Ramos (cell line): ENCODE results near the gene E4F1.
"Not testable (repeated sequence)": the region's sequence is repeated elsewhere in the genome, so short reads cannot be mapped to it uniquely, and the experiment has no call there.

Source experiments
- in situ Hi-C: fragments of 300-500 bp; cut with MboI; formaldehyde crosslinking; loops from one replicate; pipeline ENCODE4 v1.14.3; 2022; ENCODE audit warnings: low sequenced_read_pairs; ENCODE audit not compliant: unreplicated experiment

E4F1 gene

DNA sequence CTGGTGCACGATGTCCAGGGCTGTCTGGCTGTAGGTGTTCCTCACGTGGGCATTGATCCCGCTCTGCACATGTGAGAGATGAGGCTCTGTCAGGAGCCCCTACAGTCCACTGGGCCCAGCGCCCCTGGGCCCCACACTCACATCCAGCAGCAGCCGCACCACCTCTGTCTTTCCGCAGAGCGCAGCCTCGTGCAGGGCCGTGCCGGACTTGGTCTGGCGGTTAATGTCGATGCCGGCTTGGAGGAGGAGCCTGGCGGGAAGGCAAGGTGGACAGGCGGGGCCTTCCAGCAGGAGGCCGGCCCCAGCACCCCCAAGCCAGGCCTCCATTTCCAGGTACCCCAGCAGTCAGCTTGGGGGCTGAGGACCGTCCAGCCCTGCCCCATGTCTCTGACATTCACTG is 36.2 kb upstream of the E4F1 start:
- in situ Hi-C loops: no loop called here

GRCh38 chr16:2188395-2188794 is 35.0 kb upstream of the E4F1 start:
- in situ Hi-C loops: no loop called here

DNA sequence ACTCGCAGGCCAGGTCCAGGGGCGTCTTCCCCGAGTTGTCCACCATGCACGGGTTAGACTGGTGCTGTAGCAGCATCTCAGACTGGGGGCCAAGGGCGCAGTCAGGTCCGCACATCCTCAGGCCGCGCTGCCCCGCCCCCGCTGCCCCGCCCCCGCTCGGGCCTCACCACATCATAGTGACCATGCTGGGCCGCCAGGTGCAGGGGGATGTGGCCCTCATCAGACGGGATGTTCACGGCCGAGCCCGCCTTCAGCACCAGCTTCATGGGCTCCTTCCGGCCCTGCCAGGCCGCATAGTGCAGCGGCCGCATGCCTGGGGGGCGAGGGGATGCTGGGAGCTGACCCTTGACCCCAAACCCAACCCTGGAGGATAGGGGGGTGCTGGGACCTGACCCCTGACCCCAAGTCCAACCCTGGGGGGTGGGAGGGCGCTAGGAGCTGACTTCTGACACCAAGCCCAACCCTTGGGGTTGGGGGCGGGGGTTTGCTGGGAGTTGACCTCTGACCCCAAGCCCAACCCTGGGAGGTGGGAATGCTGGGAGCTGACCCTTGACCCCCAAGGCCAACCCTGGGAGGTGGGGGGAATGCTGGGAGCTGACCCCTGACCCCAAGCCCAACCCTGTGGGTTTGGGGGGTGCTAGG is 34.0 kb upstream of the E4F1 start:
- in situ Hi-C loops: no loop called here

- in situ Hi-C loops: no loop called here
Observed at GRCh38 chr16:2190002-2190658, 33.3 kb upstream of the E4F1 start.

DNA sequence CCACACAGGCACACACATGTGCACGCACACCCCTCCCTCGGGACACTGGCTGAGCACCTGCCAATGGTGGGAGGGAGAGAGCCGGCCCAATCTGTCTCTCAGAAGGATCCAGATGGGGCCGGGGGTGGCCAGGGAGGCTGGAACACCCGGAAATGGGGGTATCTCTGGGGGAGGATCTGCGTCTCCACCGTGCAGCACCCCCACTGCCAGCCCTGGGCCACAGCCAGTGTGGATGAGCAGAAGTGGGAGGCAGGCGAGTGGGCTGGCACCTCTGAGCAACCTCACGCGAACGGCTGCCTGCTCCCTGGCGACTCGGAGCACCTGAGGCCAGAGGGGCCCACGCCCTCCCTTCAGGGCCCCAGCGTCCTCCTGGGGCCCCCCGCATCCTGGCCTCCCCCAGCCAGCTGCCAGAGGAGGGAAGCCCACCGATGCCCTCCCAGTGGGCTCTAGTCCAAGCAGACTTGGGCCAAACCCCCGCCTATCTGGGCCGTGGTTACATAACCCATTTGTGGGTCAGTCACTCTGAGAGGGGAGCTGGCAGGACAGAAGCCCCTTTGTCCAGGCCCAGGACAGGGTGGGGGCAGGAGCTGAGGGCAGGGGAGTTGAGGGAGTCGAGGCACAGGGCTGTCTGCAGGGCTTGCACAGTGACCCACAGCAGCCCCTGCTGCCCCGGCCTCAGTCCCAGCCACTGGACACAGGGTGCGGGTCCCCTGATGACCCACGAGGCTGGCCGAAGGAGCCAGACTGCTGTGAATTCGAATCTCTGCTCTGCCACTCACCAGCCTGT is 32.5 kb upstream of the E4F1 start:
- in situ Hi-C loops: no loop called here

DNA sequence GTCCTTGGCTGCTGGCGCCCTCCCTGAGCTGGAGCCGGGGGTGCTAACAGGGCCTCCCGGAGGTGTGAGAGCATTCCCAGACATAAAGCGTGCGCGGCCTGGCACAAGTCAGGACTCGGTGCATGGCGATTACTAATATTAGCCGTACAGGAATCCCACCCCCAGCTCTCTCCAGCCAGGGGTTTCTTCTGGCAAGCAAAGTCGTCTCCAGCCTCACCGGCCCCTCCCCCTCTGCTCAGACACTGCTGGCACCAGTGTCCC is 32.0 kb upstream of the E4F1 start:
- in situ Hi-C loops: no loop called here

- in situ Hi-C loops: no loop called here
Observed at GRCh38 chr16:2194166-2194834, 29.1 kb upstream of the E4F1 start.

DNA sequence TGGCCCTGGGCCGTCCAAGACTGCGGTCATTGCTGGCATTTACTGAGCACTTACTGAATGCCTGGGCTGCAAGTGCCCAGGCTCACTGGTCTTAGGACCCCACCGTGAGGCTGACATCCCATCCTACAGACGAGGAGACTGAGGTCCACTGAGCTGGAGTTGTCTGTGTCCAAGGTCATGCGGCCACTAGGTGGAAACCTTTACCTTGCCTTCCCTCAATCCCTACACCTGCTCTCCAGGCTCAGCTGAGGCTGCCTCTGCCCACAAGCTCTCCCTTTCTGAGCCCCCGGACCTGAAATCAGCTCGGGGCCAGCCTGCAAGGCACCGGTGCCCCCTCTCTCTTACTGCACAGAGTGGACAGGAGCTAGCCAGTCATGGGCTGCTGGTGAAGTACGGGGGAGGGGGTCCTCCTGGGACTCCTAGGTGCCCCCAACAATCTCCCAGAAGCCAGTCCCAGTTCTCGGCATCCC is 28.5 kb upstream of the E4F1 start:
- in situ Hi-C loops: no loop called here

DNA sequence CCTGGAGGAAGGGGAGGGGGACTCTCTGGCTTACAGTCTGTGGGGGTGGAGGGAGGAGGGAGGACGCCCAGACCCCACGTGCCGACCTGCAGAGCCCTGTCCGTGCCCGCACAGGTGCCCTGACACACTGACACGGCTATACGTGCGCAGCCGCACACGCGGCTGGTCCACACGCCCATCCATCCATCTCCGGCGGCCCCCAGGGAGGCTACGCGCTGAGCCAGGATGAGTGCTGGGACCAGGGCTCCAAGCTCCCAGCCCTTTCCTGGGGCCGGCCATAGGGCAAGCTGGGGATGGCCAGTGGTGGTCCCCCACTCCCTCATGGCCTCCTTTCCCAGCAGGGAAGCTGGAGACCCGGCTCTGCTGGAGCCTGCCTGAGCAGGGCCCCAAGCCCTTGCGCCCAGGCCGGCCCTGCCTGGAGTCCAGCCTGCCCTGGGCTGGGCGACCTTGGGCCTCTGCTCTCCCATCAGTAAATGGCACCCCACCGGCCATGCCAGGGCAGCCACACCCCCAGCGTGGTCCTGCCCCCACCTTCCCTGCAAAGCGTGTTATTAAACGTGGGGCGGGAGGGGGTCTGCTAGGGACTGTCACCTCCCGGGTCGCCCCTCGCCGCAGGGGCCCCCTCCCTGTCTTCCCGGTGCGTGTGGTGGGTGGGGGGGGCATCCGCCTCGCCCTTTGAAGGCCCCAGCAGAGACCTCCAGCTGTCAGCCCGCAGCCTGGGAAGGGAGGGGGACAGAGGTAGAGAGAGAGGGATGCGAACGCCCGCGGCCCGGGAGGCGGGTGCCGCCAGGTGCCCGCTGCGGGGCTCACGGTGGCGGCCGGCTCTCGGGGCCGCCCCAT is 27.8 kb upstream of the E4F1 start:
- in situ Hi-C loops: no loop called here

DNA sequence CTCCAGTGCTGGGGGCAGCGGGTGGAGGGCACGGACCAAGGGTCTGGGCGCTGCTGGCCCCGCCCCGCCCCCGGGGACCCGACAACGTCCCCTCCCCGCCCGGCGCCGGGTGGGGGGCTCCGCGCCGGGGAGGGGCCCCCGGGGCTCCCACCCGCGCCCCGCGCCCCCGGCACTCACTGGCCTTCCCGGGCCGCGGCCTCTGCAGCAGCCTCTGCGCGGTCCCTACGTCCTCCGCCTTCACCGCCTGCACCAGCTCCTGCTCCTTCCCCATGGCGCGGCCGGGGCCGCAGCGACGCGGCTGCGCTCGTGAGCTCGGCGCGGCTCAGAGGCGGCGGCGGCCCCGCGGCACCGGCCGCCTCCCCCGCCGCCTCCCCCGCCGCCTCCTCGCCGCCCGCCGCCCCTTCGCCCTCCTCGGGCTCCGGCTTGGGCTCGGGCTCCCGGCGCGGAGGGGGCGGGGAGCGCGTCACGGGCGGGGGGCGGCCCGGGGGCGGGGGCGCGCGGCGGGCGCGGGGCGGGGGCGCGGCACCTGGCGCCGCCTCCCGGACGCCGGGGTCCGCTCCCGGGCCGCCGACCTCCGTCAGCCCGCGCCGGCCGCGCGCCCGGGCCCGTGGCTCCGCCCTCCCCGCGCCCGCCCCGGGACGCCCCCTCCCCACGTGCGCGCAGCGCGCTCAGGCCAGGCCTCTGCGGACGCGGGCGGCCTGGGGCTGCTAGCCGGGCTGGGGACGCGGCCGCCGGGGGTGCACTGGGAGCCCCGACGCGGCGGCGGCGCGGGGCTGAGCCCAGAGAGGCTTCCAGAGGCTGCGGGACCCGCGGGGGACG is 27.0 kb upstream of the E4F1 start, which contains the start of gene CASKIN1:
CASKIN1 (minus strand) TSS at position 444 of the 819 bp plus-strand sequence; CDS start at position 271, 173 bp downstream.
- in situ Hi-C loops: no loop called here

GRCh38 chr16:2196981-2197511 is 26.3 kb upstream of the E4F1 start:
- in situ Hi-C loops: no loop called here

DNA sequence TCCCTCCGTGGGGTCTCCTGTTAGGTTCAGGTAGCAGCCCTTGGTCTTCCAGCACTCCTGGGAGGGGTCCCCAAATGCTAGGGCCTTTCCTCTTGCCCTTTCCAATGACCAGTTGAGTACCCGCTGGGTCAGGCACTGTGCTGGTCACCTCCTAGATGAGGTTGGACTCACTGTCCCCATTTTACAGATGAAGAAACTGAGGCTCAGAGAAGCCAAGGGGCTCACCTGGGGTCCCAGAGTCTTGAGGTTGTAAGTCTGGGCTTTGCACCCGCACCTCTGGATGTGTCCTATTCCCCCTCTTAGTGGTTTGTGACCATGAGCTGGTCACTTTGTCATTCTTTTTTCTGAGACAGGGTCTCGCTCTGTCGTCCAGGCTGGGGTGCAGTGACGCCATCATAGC is 25.6 kb upstream of the E4F1 start:
- in situ Hi-C loops: no loop called here

DNA sequence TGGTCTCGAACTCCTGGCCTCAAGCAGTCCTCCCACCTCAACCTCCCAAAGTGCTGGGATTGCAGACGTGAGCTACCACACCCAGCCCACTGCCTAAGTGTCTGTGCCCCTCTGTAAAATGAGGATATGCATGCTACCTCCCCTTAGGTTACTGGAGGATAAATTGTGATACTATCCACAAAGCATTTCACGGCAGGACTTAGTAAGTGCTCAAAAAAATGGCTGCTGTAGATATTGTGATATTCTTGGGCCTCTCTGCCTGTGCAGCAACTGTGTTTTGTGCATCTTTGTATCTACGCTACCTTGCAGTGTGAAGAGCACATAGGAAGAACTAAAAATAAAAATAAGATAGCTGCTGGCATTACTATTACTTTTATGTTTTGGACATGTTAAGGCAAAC is 25.1 kb upstream of the E4F1 start:
- in situ Hi-C loops: no loop called here

GRCh38 chr16:2199095-2199494 is 24.3 kb upstream of the E4F1 start:
- in situ Hi-C loops: no loop called here

- in situ Hi-C loops: no loop called here
Observed at GRCh38 chr16:2199621-2200139, 23.7 kb upstream of the E4F1 start.

- in situ Hi-C loops: no loop called here
Observed at GRCh38 chr16:2200313-2200712, 23.1 kb upstream of the E4F1 start.

DNA sequence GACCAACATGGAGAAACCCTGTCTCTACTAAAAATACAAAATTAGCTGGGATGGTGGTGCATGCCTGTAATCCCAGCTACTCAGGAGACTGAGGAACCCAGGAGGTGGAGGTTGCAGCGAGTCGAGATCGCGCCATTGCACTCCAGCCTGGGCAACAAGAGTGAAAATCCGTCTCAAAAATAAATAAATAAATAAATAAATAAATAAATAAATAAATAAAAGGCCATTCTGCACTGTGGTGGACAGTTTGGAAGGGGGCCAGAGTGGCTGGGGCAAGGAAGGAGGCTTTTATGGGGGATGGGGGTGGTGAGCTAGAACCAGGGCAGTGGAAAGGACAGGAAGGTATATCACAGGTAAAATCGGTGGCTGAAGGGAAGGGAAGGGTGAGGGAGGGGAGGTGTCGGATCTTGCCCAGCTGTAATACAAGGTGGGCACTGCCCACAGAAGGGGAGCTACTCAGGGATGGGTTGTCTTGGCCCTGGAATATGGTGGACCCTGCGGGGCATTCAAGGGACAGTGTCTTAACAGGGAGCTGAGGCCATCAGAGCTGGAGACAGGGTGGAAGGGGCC is 20.2 kb upstream of the E4F1 start:
- in situ Hi-C loops: not testable (repeated sequence)

DNA sequence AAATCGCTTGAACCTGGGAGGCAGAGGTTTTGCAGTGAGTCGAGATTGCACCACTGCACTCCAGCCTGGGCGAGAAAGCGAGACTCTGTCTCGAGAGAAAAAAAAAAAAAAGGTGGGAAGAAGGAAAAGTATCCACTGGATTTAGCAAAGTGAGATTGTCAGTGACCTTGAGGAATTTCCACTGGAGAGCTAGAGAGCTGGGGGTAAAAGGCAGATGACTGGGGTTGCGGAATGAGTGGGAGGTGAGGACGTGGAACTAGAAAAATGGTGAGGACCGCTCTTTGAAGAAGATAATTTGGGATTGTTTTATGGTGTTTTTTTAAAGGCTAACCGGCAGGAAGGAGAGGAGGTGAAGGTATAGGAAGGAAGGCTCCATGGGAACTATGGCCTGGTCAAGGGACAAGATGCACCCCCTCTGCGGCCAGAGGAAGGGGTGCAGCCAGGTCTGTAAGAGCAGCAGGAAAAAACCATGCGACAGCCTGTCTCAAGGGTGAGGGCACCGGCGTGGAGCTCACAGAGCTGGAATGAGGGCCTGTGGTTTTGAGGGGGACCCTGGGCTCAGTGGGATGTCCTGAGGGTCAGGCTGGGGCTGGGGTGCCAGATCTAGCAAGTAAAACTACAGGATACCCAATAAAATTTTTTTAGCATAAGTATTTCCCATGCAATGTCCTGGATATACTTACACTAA is 18.8 kb upstream of the E4F1 start:
- in situ Hi-C loops: no loop called here
